Colonic mucosa (tissue), 4 donors: Measurements from ENCODE around the gene PRPF40B. TPM values are rescaled to one million over a fixed set of nuclear protein-coding genes. Genes with fewer than 3 reads are reported as not detected.

Experiments used
- DNase-seq: peaks from one replicate; pipeline ENCODE4 v3.0.0-alpha.2; 2020
- H3K27ac ChIP-seq: fragments of 200-600 bp; one replicate; pipeline ENCODE4 v1.8.0; 2021
- H3K27me3 ChIP-seq: fragments of 200-600 bp; one replicate; pipeline ENCODE4 v1.8.0; 2021
- H3K36me3 ChIP-seq: fragments of 200-600 bp; one replicate; pipeline ENCODE4 v1.8.0; 2021
- H3K4me1 ChIP-seq: fragments of 200-600 bp; one replicate; pipeline ENCODE4 v1.8.0; 2021; ENCODE audit warnings: mild to moderate bottlenecking
- H3K4me3 ChIP-seq: fragments of 200-600 bp; one replicate; pipeline ENCODE4 v1.8.0; 2021
- H3K9ac ChIP-seq, 2 donors: one replicate each; pipeline ENCODE4 v1.7.0; 2013; ENCODE audit warnings: control low read depth in 2 of 2, low read depth in 2 of 2, low read length in 2 of 2
- H3K9me3 ChIP-seq: fragments of 200-600 bp; one replicate; pipeline ENCODE4 v1.8.0; 2021
- CTCF ChIP-seq: fragments of 200-600 bp; IDR thresholded peaks from one replicate; pipeline ENCODE4 v1.8.0; 2022; ENCODE audit warnings: antibody characterized with exemption, mild to moderate bottlenecking
- intact Hi-C: fragments of 100-400 bp; cut with DNase I; formaldehyde crosslinking; loops from one replicate; pipeline ENCODE4 v1.14.1; 2022
- total RNA-seq, 2 donors: library from RNA; stranded (reverse); fragmentation: NEBNext Ultra II Directional in 1 of 2; extraction: Animal tissue kit (Norgen Biotek cat#: 25700) in 1 of 2; gene quantifications; one replicate each; pipeline ENCODE4 v1.2.1, GENCODE V29; 2021
- donor health status: healthy.
- donor health status: DM: no; HTN: no; CAD: no.
- donor health status: DM: no; HTN: no; CAD: no.

The PRPF40B gene
- total RNA-seq, 2 donors from 2014 or later = 8.5 to 14.1 TPM

- intact Hi-C loops = no loop called here
- Histone ChIP-seq H3K9ac (no peak overlapping the region), H3K27ac (no peak overlapping the region), H3K9me3 (no peaks in the 10 kb centered on the region), H3K4me1 (no peaks in the 10 kb centered on the region), H3K36me3 (no peaks in the 10 kb centered on the region), H3K27me3 (no peaks in the 10 kb centered on the region), H3K4me3 (no peak overlapping the region)
- TF ChIP-seq CTCF = no peak
- no peak for DNase-seq
These were observed 19.0 kb downstream of the PRPF40B start for GRCh38 chr12:49642370-49642802.

GRCh38 chr12:49643135-49643534 lies 19.8 kb downstream of the PRPF40B start:
- no peak overlapping the region for H3K9ac ChIP-seq
- H3K27ac ChIP-seq = no peak overlapping the region
- TF ChIP-seq CTCF = no peak
- no peaks in the 10 kb centered on the region for H3K36me3 ChIP-seq
- no peaks in the 10 kb centered on the region for H3K4me1 ChIP-seq
- no peaks in the 10 kb centered on the region for H3K9me3 ChIP-seq
- intact Hi-C loops = no loop called here
- no peak overlapping the region for H3K4me3 ChIP-seq
- H3K27me3 ChIP-seq = no peaks in the 10 kb centered on the region
- no peak for DNase-seq

- Histone ChIP-seq H3K27ac (no peak overlapping the region), H3K9ac (no peak overlapping the region), H3K4me1 (no peaks in the 10 kb centered on the region), H3K27me3 (no peaks in the 10 kb centered on the region), H3K9me3 (no peaks in the 10 kb centered on the region), H3K36me3 (no peaks in the 10 kb centered on the region), H3K4me3 (no peak overlapping the region)
- intact Hi-C loops = loop anchor here (1.0 kb wide), 1 partner anchor 64 kb away; no protein-coding TSS in a partner anchor
- no peak for TF ChIP-seq CTCF
- DNase-seq = no peak
These were observed 20.7 kb downstream of the PRPF40B start for GRCh38 chr12:49643961-49644619.

DNA sequence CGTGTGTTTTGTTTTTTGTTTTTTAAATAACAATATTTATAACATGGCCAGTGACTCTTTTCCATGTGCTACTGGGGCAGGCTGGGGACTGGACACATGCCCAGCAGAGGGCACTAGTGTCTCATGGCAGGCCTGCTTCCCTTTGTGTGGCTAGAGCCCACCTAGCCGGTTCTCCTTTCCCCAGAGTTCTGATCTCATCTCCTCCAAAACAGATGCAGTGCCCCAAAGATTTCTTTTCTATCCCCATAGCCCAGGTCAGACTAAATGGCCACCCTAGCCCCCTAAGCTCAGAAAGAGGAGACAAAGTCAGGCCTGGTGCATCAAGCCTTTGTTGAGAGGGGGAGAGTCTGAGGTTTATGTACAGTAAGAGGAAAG lies 21.2 kb downstream of the PRPF40B start:
- Histone ChIP-seq H3K4me3 (no peak overlapping the region), H3K27ac (no peak overlapping the region), H3K27me3 (no peaks in the 10 kb centered on the region), H3K4me1 (no peaks in the 10 kb centered on the region), H3K9me3 (no peaks in the 10 kb centered on the region), H3K9ac (no peak overlapping the region), H3K36me3 (no peaks in the 10 kb centered on the region)
- TF ChIP-seq CTCF = peak; percentile 94
- peak; percentile 77 for DNase-seq
- intact Hi-C loops = loop anchor here (1.0 kb wide), 1 partner anchor 64 kb away; no protein-coding TSS in a partner anchor

GRCh38 chr12:49645146-49646039 lies 22.0 kb downstream of the PRPF40B start:
- Histone ChIP-seq H3K9ac (no peak overlapping the region), H3K4me3 (no peak overlapping the region), H3K4me1 (no peaks in the 10 kb centered on the region), H3K27ac (no peak overlapping the region), H3K27me3 (no peaks in the 10 kb centered on the region), H3K36me3 (no peaks in the 10 kb centered on the region), H3K9me3 (no peaks in the 10 kb centered on the region)
- intact Hi-C loops = no loop called here
- TF ChIP-seq CTCF = no peak
- no peak for DNase-seq
